HK-2 (cell line): ENCODE results near the gene CHAF1A.

Experiments
- DNase-seq: peaks from one replicate; pipeline ENCODE4 v3.0.0-alpha.2; 2018; ENCODE audit not compliant: unreplicated experiment

The CHAF1A gene

DNA sequence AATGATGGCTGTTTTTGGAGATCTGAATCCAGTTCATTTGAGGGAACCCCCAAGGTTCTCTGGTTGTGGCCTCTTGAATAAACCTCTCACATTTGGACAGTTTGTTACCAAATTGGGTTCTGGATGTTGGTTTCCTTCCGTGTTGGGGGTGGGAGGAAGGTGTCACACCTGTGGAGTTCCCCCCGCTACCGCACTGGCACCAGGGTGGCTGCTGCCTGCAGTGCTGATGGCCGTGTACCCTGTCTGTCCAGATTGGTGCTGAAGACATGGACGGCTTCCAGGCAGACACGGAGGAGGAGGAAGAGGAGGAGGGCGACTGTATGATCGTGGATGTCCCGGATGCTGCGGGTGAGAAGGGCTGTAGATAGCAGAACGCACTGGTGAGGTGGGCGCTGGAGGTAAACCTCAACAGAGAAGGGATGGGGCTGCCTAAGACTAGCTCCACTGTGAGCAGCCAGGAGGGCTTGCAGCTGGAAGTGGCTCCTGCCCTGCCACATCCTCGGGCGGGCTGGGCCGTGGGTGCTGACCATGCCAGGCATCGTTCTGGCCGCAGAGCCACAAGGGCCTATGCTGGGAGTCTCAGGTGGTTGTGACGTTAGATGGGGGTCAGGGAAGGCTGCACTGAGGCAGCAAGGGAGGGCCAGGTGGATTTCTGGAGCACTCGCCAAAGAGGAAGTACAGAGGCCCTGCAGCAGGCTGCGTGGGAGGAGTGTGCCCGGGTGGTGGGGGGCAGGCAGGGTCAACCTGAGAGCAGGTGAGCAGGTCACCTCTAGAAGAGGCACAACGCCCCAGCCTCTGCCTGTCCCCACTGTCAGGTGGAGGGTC lies 39.8 kb downstream of the CHAF1A start:
- no peak for DNase-seq

DNA sequence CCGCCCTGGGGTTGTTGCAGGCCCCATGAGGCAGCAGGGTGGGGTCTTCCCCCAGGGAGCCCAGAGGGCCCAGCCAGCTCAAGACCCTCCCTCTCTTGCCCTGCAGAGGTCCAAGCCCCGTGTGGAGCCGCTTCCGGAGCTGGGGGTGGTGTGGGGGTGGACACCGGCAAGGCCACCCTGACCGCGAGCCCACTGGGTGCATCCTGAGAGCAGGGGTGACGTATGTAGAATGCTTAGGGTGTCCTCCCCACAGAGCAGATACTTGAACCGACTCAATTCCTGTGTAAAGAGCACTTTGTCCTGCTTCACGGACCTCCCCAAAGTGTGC lies 40.3 kb downstream of the CHAF1A start:
- no peak for DNase-seq

DNA sequence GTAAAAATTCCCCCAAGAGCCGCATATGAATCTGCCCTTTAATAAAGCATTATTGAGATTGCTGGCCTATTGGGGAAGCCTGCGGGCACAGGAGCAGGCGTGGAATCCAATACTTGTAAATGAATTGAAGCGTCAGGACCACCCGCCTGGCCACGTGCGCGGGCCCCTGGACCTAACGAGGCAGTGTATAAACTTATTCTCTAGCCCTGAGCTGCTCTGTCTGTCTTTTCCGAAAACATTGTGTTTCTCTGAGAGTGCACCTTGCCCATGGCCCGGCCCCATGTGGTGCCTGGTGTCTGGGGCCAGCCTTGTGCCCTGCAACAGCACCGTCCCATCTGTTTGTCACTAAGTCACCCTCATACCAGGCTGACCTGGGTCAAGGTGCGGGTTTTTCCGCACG lies 40.7 kb downstream of the CHAF1A start:
- no peak for DNase-seq

DNA sequence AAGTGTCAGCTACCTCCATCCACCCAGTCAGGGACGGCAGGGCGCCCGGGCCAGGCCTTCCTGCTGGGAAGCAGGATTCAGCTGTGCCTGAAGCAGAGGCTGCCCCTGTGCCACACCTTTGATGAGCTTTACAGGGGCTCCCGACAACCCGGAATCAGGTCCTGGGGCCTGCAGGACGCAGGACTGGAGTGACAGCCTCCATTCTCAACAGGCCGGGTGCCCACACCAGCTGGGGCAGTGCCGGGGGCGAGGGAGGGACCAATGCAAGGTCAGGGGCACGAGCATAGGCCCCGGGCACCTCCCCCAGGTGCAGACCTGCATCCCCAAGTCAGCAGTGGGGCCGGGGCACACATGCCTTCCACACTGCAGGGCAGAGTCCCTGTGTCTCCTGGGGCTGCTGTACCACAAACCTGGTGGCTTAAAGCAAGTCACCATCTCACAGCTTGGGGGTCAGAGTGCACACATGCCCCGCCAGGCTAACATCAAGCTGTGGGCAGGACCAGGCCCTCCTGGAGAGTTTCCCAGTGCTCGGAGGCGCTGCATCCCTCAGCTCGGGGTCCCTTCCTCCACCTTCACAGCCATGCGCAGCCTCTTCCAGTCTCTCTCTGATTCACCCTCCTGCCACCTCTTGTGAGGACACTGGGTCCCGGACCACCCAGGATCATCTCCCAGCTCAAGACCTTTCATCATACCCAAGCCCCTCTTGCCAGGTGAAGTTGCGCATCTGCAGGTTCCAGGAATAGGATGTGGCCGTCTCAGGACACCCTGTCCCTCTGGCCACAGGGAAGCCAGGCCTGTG lies 41.7 kb downstream of the CHAF1A start:
- no peak for DNase-seq

DNA sequence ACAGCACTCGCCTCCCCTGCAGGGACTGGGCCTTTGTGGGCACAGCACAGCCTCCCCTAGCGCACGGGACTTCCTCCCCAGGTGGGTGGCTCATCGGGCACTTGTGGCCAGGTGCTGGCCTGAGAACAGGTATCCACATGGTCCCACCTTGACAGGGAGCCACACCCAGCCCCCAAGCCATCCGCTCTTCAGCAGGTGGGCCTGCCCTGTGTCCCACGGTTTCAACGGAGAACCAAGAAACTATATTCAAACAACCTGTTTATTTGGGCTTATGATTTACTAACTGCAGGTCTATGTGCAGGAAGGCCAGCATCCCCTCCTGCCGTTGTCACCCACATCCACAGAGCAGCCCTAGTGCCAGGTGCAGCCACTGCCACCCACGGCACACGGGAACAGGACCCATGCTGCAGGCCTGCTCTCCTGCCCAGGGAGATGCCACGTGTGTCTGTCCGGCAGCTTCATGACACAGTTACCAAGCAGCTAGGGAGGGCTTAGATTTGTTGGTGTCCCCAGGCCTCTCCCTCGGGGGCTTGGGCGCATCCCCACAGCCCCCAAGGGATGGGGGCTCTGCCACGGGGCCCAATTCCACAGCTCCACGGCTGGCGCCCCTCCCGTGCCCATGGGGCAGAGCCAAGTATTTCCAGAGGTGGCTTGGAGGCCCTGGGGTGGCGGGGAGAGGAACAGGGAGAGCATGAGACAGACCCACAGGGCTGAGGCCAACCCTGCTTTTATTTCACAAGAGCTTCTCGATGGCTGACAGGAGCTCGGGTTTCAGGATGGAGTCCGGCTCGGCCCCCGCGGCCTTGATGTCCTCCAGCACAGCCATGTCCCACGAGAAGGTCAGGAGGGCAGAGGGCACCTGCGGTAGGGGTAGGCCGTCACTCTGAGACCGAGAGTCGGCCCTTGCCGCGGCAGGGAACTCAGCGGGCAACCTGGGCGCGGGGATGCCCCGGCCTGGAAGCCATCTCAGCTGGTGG lies 42.6 kb downstream of the CHAF1A start:
- peak; percentile 19 for DNase-seq

DNA sequence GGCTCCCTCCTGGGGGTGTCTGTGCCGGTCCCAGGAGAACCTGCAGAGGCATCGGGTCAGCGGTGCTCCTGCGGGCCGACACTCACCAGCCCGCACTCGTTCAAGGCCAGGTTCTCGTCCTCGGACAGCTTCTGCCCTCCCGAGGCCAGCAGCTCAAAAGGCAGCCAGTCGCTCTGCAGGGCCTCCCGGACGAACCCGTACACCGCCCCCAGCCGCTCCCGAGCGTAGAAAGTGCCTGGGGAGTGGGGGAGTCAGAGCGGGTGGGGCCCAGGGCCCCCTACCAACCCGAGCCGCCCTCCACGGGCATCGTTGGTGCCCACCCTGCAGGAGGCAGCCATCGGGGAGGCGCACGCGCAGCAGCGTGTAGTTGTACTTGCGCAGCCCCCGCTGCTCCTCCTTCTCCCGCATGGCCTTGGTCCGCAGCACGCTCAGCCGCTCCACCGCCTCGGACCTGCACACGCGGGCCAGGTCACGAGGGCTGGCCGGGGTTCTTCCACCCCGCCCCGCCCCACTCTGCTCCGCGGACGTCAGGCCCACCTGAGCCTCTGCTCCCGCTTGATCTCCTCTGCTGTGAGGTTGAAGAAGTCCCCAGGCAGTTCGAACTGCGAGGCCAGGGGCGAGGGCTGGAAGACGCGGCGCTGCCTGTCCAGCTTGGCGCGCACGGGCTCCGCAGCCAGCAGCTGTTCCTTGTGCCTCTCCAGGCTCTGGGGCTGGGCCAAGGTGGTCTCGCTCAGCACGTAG lies 43.7 kb downstream of the CHAF1A start:
- no peak for DNase-seq

DNA sequence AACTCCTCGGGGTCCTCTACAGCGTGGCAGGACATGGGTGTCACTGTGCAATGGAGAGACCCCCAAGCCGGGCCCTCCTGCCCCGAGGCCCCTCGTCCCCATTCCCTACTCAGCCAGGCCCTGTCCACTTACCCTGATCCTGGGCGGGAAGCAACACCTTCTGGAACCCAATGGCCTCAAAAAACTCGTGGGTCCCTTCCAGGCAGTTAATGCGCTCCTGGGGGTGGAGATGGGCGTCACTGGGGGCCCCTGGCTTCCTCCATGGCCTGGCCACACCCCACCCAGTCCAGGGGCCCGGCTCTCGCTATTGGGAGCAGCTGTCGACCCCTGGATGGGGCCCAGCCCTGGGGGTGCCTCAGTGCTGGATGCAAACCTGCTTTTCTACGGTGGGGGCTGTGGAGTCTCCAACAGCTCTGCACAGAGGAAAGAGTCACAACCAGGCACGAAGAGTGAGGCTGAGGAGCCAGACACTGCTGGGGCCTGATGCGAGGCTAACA lies 44.3 kb downstream of the CHAF1A start:
- no peak for DNase-seq

DNA sequence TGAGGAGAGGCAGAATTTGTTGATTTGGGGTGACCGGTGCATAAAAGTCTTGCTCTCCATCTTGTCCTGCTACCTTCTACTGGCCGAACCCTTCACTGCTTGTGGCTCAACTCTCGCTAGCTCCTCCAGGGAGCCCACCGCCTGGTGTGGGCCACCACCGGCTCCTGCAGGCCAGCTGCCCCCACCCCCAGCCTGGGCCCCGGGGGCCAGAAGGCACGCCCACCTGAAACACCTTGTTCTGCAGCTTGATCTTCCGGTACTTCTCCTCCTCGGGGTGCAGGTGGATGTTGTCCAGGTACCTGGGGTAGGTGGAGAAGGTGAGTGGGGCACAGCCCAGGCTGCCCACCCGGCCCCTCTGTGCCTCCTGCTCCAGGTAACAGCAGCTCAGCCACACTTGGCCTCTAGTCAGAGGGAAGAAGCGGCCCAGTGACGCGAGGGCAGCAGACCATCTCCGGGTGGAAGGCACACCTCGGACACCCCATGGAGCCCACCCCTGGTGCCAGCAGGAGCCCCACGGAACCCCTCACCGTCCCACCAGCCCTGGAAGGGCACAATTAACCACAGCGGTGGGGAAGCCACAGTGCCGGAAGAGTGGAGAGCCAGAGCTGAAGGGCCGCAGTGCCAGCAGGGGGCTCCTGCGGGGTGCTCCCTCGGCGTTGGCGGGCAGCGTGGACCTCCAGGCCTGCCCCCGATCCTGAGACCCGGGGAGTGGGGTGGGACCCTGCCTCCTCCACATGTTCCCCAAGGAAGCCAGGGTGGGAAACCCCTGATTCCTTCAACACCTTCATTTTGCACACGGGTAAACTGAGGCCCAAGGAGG lies 45.1 kb downstream of the CHAF1A start:
- no peak for DNase-seq

DNA sequence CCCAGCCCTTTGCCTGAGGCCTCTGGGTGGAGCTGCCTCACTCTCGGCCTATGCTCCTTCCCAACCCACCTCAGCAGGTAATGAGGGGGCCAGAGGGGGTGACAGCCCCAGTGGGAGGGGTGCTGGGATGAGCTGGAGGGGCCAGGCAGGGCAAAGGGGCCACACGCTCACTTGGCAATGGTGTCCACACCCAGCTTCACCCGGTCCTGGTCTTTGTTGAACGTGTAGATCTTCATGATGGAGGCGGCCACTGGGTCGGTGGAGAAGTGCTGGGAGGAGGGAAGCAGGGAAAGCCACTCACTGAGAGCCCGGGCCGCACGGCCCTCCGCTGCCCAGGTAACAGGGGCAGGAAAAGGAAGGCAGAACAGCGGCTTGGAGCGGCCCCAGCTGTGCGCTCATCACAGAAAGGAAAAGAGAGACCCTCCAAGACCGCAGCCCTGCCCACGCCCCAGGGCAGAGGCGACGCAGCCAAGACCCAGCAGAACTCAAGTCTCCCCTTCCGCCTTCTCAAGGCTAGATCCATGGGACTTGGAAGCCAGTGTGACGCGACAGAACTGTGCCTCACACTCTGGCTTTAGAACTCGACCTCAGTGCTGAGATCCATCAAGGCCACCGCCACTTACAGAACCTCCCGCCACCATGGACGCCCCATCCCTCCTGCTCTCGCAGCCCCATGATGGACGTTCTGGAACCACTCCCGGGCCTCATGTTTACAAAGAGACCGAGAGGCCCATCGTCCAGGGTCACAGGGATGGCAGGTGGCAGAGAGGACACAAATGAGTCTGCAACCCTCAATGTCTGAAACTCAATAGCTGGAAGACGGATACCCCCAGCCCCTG lies 45.9 kb downstream of the CHAF1A start:
- no peak for DNase-seq

DNA sequence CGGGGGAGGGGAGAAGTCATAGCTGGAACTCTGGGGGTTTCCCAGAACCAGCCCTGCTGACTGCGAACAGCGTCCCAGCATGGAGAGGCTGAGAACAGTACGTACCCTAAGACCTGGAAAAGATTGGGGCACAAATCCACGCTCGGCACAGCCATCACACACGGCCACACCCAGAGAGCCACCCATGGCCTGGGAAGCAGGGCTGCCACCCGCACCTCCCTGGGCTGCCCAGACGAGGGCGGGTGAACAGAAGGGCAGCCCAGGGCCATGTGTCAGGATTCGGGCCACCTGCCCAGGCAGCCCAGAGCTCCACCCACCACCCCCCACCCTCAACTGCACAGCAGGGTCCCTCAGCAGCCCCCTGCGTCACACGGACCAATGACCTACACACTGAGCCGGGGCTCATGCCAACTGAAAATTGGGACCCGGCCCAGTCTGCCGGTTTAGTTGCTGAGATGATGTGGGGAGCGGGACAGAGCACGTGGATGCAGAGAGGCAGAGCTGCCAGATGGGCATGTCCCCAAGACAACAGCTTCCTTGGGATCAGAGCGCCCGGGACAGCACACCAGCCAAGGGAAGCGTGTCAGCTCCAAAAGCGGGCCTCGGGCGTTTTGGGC lies 46.7 kb downstream of the CHAF1A start:
- DNase-seq = no peak

DNA sequence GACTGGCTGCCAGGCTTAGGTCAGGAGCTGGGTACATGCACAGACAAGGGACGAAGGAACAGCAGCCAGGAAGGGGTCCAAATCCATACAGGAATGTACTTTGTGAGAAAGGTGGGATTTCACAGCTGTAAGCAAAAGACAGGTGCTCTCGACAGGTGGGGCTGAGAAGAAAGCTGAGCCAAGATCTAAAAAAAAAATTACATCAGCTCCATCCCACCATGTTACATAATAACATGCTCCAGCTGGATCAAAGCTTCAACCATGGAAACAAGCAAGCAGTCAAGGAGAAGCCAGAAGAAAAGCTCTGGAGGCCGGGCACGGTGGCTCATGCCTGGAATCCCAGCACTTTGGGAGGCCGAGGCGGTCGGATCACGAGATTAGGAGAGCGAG lies 47.2 kb downstream of the CHAF1A start:
- DNase-seq = no peak

DNA sequence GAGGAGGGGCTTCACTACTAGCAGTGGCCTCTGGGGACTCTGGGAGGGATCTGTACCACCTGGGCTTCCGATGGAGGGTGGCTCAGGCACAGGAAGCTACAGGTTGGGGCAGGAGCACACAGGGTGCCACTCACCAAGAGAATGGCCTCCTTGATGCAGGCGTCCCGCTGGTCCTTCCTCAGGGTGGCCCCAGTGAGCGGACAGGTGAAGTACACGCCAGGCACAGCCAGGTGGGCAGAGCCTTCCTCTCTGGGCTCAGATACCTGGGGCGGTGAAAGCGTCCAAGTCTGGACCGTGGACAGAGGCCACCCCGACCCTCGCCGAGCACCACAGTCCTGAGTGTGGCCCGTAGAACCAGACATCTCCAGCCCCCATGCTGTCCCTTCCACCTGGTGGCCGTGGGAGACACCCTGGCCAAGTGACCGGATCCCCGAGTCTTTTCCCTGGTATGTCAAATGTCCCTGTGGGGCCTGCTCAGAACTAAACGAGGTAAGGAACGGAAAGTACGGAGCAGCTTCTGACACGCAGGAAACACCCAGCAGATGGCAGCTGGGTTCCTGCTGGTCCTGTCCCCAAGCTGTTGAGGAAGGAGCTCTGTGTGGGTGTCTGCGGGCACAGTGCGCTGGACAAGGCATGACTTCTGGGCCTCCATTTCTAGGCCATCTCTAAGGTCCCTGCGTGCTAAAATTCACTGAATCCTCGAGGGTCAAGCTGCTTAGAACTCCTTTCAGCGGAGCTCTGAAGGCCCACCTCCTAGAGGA lies 50.0 kb downstream of the CHAF1A start:
- DNase-seq = no peak

DNA sequence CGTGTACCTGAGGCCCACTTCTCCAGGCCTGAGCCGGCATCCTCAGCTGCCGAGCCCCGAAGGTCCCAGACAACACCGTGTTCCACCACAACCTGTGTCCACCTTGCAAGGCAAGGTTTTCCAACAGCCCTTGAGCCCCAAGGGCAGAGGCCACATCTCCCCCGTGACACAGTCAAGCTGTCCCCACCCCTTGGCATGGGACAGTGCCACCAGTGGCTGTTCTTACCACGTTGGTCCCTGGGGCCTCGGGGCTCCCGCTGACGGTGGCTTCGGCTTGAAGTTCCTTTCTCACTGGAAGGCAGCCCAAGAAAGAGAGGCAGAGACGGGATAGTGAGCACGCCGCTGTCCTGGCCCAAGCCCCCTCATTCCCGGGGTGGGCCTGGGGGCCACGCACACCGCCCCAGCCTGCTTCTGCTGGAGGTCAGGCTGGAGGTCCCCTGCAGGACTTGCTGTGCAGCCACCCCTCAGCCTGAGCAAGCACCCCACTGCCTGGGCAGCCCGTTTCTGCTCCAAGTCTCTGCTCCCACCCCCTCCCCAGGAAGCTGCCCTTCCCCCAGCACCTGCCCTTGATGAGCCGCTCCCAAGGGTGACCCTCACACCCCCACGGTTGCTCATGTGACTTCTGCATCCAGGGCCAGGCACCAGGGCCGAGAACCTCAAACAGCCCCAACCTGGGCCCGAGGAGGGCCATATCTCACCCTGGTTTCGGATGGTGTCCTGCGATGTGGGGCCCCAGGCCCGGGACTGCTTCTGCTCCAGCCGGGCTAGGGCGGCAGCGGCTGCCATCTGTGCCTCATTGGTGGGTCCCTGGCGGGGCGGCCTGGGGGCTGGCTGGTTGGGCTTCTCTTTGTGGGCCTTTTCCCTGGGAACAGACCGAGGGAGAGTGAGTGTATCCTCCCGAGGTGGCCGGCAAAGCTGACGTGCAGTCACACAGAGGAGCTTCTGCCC lies 51.1 kb downstream of the CHAF1A start:
- DNase-seq = no peak

DNA sequence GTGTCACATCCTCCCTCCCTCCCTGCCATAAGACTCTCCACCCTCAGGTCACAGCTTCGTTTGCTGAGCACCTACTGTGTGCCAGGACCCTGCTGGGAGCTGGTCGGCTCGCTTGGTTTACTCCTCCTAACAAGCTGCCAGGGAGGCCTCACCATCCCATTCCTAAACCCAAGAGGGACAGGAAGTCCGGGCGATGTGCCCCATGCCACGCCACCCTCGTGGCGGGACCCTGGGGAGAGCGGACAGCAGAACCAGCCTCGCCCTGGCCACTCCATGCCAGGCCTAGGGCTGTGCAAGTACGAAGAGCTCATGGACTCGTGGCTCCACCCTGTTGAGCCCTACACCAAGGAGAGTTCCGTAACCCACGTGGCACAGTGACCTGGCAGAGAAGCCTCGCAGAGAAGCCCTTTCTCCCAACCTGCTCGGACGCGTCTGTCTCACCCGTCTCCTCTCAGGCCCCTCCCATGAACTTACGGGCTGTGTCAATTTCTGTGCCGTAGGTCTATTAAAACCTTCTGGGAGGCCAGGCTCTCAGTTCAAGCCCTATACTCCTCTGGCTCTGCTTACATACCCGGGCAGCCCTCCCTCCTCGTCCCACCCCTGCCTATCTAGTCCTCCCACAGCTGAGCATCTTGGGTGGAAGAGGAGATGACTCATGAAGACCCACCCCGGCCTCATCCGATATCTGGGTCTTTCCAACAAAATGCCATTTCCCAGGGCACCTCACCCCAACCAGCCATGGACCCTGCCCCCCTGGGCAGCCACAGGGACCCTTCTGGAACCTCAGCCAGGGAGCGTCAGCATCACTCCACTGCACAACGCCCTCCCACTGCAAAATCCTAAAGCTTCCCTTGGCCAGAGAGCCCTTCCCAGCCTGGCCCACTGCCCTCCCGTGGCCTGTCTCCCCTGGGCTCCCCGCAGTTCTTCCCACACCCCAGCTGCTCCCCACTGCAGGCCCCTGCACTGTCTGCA lies 52.6 kb downstream of the CHAF1A start:
- DNase-seq = no peak

DNA sequence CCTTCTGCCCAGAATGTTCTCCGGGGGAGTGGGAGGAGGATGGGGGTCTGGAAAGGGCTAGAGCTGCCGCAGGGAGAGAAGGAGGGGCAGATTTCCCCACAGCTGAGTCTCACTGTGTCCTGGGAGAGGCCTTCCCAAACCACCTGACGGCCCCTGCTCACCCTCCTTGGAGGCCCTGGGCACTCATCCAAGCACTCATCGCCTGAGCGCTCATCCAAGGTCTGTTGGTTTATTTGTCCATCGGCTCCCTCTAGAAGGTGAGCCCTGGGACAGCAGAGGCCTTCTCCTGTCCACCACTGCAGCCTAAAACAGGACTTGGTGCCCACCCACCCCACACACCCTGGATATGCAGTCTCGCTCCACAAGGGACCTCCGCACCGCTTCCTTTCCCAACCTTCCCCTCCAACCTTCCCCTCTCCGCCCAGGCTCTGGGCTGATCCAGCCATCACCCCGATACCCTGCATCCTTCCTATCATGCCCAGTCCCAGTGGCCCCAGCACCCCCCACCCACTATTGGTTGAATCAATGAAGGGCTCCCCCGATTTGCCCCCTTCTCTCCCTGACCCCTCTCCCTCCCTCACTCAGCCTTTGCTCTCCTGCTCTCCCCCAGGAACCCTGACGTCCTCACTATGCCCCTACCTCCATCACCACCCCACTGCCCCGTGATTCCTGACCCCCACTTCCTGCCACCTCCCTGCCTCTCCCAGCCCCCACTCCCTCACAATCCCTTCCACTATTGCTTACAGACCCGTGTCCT lies 53.5 kb downstream of the CHAF1A start:
- DNase-seq = peak; percentile 90
